K562 (cell line): Measurements from ENCODE around the gene MEIS1. TPM values are rescaled to one million over a fixed set of nuclear protein-coding genes. Genes with fewer than 3 reads are reported as not detected.

ENCODE experiments used
- ATF2 ChIP-seq: sonication (generic); formaldehyde crosslinking; IDR thresholded peaks from 2 replicates; pipeline ENCODE4 v1.8.1; 2022; ENCODE audit warnings: missing genetic modification reagents
- ATF3 ChIP-seq, 2 experiments: fragments of 450-650 bp in 1 of 2; sonication (generic) in 1 of 2; formaldehyde crosslinking in 1 of 2; IDR thresholded peaks in 1 of 2; conservative IDR thresholded peaks in 1 of 2; 2 replicates each; pipeline versions ENCODE4 v1.6.1 to v1.8.1; 2016 to 2023; ENCODE audit warnings: mild to moderate bottlenecking in 2 of 2, moderate library complexity in 2 of 2, inconsistent platforms in 1 of 2, missing genetic modification reagents in 1 of 2
- ETV1 ChIP-seq: fragments of 450-650 bp; conservative IDR thresholded peaks from 2 replicates; pipeline ENCODE4 v1.6.1; 2016; ENCODE audit warnings: missing genetic modification characterization, control low read depth, low read depth, missing compliant biosample characterization
- FOXJ2 ChIP-seq: fragments of 200-800 bp; sonication (Bioruptor generic); IDR thresholded peaks from 2 replicates; pipeline ENCODE4 v1.6.1; 2016; ENCODE audit warnings: missing genetic modification characterization, missing compliant biosample characterization
- FOXK2 ChIP-seq, 2 experiments: fragments of 450-650 bp; IDR thresholded peaks in 1 of 2; conservative IDR thresholded peaks in 1 of 2; 2 replicates each; pipeline ENCODE4 v1.6.1; 2016; ENCODE audit warnings: low read depth in 2 of 2, mild to moderate bottlenecking in 1 of 2
- RCOR1 ChIP-seq, 2 experiments: IDR thresholded peaks; 2 replicates each; pipeline ENCODE4 v1.6.1; 2012; ENCODE audit warnings: low read depth in 2 of 2, low read length in 2 of 2, borderline replicate concordance in 1 of 2, improper control_type of control experiment in 1 of 2
- SIRT6 ChIP-seq: IDR thresholded peaks from one replicate; pipeline ENCODE4 v1.6.1; 2012; ENCODE audit warnings: low read depth, mild to moderate bottlenecking, control low read depth, inconsistent platforms, low read length, moderate library complexity
- polyA plus RNA-seq, 8 experiments: library from polyadenylated mRNA; depleted of rRNA in 4 of 8; stranded (reverse) in 5 of 8; unstranded in 3 of 8; fragments of >200 nt; fragmentation: Nextera tagmentation in 2 of 8; fragmentation: Illumina TruSeq in 1 of 8; extraction: Ambion mirVana in 2 of 8; extraction: Trizol in 1 of 8; gene quantifications; 2 replicates each; pipeline versions ENCODE4 v1.2.1 to v1.2.3, GENCODE V29; 2011 to 2014; ENCODE audit warnings: inconsistent platforms in 1 of 8, missing spikeins in 1 of 8
- total RNA-seq, 7 experiments: library from RNA; depleted of rRNA in 6 of 7; stranded (reverse); fragments of >200 nt in 6 of 7; fragmentation: Illumina TruSeq in 2 of 7; extraction: Trizol in 2 of 7; gene quantifications; 2 replicates each; pipeline versions ENCODE4 v1.2.1 to v1.2.3, GENCODE V29; 2011 to 2021; ENCODE audit warnings: low replicate concordance in 1 of 7

Gene MEIS1
- total and polyA plus RNA-seq, 9 of the 15 experiments (the other 6 are each of a cell fraction or from before 2014, with no cell fraction given), result 2.3 to 9.0 (median 5.9) TPM

GRCh38 chr2:66569321-66569851 lies 134.5 kb downstream of the MEIS1 start (continued):
- TF ChIP-seq ATF2 (CRISPR knock-in tag) (no peak), FOXJ2 (tag) (peak; percentile 95), FOXK2 (conservative IDR thresholded peaks at IDR 0.05 in 1 of 2, IDR thresholded peaks at IDR 0.05 in 1 of 2; ENCODE audit: low read depth in 2 of 2) (peak; percentile 68 to 71; a peak in 3 of 4 replicates), SIRT6 (no peak), ATF3 (IDR thresholded peaks at IDR 0.05) (peak; percentile 21; the same call in 1 of the 2 replicates), ATF3 (CRISPR knock-in tag; conservative IDR thresholded peaks at IDR 0.05) (no peak), RCOR1 (IDR thresholded peaks at IDR 0.05; ENCODE audit: borderline replicate concordance in 1 of 2, low read depth in 2 of 2, low read length in 2 of 2) (0 out of 4 replicates have a peak, but pooled peaks of 1 of the 2 experiments have one; percentile 38), ETV1 (tag) (peak; percentile 41)
